Measurements from ENCODE around the gene CEL.
"Not testable (repeated sequence)": the region's sequence is repeated elsewhere in the genome, so short reads cannot be mapped to it uniquely, and the experiment has no call there.

Gene CEL

GRCh38 chr9:133062569-133062968 lies 788 bp downstream of the CEL start:
- peaks cover 0 to 11% of the 10 kb centered on the region in 2 experiments; a peak in 1 of 3 replicates for H3K36me3 ChIP-seq (ENCODE audit: control insufficient read depth in 2 of 2, insufficient read depth in 1 of 2, low read length in 2 of 2)
- H3K27ac ChIP-seq (ENCODE audit: extremely low read depth, low read depth, low read length); H3K9me3 ChIP-seq (ENCODE audit: control insufficient read depth, insufficient read depth, low read depth, low read length); H3K4me3 ChIP-seq (ENCODE audit: low read depth, low read length); H3K4me1 ChIP-seq (ENCODE audit: control insufficient read depth, insufficient read depth, low read length); POLR2A ChIA-PET; CTCF ChIA-PET: not testable (repeated sequence)
- TF ChIP-seq ZNF394 (tag by site-specific recombination; IDR thresholded peaks at IDR 0.05; ENCODE audit: borderline replicate concordance), result peak; percentile 33; the same call in 1 of the 2 replicates

GRCh38 chr9:133063159-133063499 lies 1.3 kb downstream of the CEL start:
- no peak overlapping the region for H3K27ac ChIP-seq (ENCODE audit: extremely low read depth, low read depth, low read length)

GRCh38 chr9:133063500-133064231 lies 1.9 kb downstream of the CEL start:
- Histone ChIP-seq H3K36me3 (ENCODE audit: control insufficient read depth in 2 of 2, insufficient read depth in 1 of 2, low read length in 2 of 2) (peaks cover 0 to 4% of the 10 kb centered on the region in 2 experiments; a peak in 1 of 3 replicates), H3K4me1 (ENCODE audit: control insufficient read depth, insufficient read depth, low read length) (peaks cover 6% of the 10 kb centered on the region; the same call in 1 of the 2 replicates), H3K9me3 (ENCODE audit: control insufficient read depth, insufficient read depth, low read depth, low read length) (no peaks in the 10 kb centered on the region), H3K4me3 (ENCODE audit: low read depth, low read length) (no peak overlapping the region), H3K27ac (ENCODE audit: extremely low read depth, low read depth, low read length) (no peak overlapping the region)
- ChIA-PET CTCF (interaction anchor here (0.7 to 1.2 kb wide), 2 partner anchors 80 to 650 kb away, joined by 3 read pairs; no protein-coding TSS in a partner anchor), POLR2A (interaction anchor here (0.6 kb wide), 1 partner anchor 284 kb away, joined by 7 read pairs; the partner anchor contains the start of genes MED22 and RPL7A)
- no peak for TF ChIP-seq ZNF560 (tag by site-specific recombination; IDR thresholded peaks at IDR 0.05; ENCODE audit: borderline replicate concordance)
- TF ChIP-seq CTCF (tag by site-specific recombination; IDR thresholded peaks at IDR 0.05), result peak; percentile 31; the same call in 1 of the 2 replicates
- no peak for TF ChIP-seq ZNF473 (tag by site-specific recombination; IDR thresholded peaks at IDR 0.05)
- no peak for TF ChIP-seq ZNF335 (tag by site-specific recombination; conservative IDR thresholded peaks at IDR 0.05)
- TF ChIP-seq ZNF169 (tag by site-specific recombination; IDR thresholded peaks at IDR 0.05), result no peak
- TF ChIP-seq ZNF292 (tag by site-specific recombination; IDR thresholded peaks at IDR 0.05; ENCODE audit: borderline replicate concordance, low read depth), result no peak
- TF ChIP-seq ZNF449 (tag by site-specific recombination; IDR thresholded peaks at IDR 0.05), result no peak
- TF ChIP-seq ZNF610 (tag by site-specific recombination; IDR thresholded peaks at IDR 0.05; ENCODE audit: borderline replicate concordance), result no peak

More at GRCh38 chr9:133063159-133063499, 1.3 kb downstream of the CEL start:
- H3K36me3 ChIP-seq (ENCODE audit: control insufficient read depth in 2 of 2, insufficient read depth in 1 of 2, low read length in 2 of 2), result peaks cover 0 to 6% of the 10 kb centered on the region in 2 experiments; a peak in 1 of 3 replicates
- ChIA-PET POLR2A (interaction anchor here (0.6 kb wide), 1 partner anchor 285 kb away, joined by 7 read pairs; the partner anchor contains the start of genes MED22 and RPL7A), CTCF (interaction anchor here (0.7 kb wide), 1 partner anchor 650 kb away, joined by 3 read pairs; no protein-coding TSS in a partner anchor)
- H3K9me3 ChIP-seq (ENCODE audit: control insufficient read depth, insufficient read depth, low read depth, low read length), result no peaks in the 10 kb centered on the region
- H3K4me1 ChIP-seq (ENCODE audit: control insufficient read depth, insufficient read depth, low read length), result peaks cover 6% of the 10 kb centered on the region; the same call in 1 of the 2 replicates
- no peak overlapping the region for H3K4me3 ChIP-seq (ENCODE audit: low read depth, low read length)
- no peak for TF ChIP-seq ZNF423 (tag by site-specific recombination; IDR thresholded peaks at IDR 0.05)
- TF ChIP-seq ZNF585B (tag by site-specific recombination; IDR thresholded peaks at IDR 0.05), result no peak
- TF ChIP-seq ZBTB6 (tag by site-specific recombination; IDR thresholded peaks at IDR 0.05), result no peak
- TF ChIP-seq ZFP69B (tag by site-specific recombination; IDR thresholded peaks at IDR 0.05), result no peak
- TF ChIP-seq BCL11B (tag by site-specific recombination; IDR thresholded peaks at IDR 0.05; ENCODE audit: low read depth), result no peak
- no peak for TF ChIP-seq ZNF274 (IDR thresholded peaks at IDR 0.05; ENCODE audit: low read length)
- TF ChIP-seq ZNF274 (tag by site-specific recombination; IDR thresholded peaks at IDR 0.05; ENCODE audit: borderline replicate concordance), result no peak
- no peak for TF ChIP-seq ZNF629 (tag by site-specific recombination; IDR thresholded peaks at IDR 0.05)
- TF ChIP-seq ZNF211 (tag by site-specific recombination; IDR thresholded peaks at IDR 0.05; ENCODE audit: low read depth), result no peak
- no peak for TF ChIP-seq EGR2 (tag by site-specific recombination; IDR thresholded peaks at IDR 0.05; ENCODE audit: low read depth)
- no peak for TF ChIP-seq ZBTB17 (tag by site-specific recombination; IDR thresholded peaks at IDR 0.05)

Measured in HEK293 (cell line).